ENCODE measurements around the gene SCN3A. TPM values are rescaled to one million over a fixed set of nuclear protein-coding genes. Genes with fewer than 3 reads are reported as not detected.

The SCN3A gene
- total RNA-seq, 1 donor from 2014 or later: 0.16 TPM

DNA sequence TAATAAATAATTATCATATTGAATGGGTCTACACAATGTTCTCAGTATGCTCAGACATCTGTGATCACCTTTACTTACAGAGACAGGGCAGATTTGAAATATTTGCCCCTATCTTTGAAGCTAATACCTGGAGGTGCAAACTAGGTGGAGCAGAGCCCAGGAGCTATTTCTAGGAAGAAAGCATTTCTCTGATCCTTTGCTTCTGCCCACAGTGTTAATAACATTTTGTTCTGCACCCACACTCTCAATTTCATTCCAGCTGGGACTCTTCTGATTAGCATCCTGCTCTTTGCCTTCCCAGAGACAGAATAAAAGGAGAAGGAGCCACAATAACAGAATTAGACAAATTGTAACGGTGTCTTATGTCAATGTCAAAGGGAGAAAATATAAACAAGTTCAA lies 23.7 kb upstream of the SCN3A start:
- DNase-seq (ENCODE audit: low spot score in 2 of 2, unreplicated experiment in 2 of 2): no peak
- no peaks in the 10 kb centered on the region for H3K4me1 Mint-ChIP-seq
- H3K4me3 Mint-ChIP-seq: no peak overlapping the region
- no peaks in the 10 kb centered on the region for H3K9me3 Mint-ChIP-seq
- no peak overlapping the region for H3K27ac Mint-ChIP-seq
- H3K27me3 Mint-ChIP-seq (ENCODE audit: low read depth): peaks cover 30% of the 10 kb centered on the region
- H3K36me3 Mint-ChIP-seq: no peaks in the 10 kb centered on the region
- TF ChIP-seq, protein P1, sequence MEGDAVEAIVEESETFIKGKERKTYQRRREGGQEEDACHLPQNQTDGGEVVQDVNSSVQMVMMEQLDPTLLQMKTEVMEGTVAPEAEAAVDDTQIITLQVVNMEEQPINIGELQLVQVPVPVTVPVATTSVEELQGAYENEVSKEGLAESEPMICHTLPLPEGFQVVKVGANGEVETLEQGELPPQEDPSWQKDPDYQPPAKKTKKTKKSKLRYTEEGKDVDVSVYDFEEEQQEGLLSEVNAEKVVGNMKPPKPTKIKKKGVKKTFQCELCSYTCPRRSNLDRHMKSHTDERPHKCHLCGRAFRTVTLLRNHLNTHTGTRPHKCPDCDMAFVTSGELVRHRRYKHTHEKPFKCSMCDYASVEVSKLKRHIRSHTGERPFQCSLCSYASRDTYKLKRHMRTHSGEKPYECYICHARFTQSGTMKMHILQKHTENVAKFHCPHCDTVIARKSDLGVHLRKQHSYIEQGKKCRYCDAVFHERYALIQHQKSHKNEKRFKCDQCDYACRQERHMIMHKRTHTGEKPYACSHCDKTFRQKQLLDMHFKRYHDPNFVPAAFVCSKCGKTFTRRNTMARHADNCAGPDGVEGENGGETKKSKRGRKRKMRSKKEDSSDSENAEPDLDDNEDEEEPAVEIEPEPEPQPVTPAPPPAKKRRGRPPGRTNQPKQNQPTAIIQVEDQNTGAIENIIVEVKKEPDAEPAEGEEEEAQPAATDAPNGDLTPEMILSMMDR (IDR thresholded peaks at IDR 0.05; ENCODE audit: unreplicated experiment): no peak

DNA sequence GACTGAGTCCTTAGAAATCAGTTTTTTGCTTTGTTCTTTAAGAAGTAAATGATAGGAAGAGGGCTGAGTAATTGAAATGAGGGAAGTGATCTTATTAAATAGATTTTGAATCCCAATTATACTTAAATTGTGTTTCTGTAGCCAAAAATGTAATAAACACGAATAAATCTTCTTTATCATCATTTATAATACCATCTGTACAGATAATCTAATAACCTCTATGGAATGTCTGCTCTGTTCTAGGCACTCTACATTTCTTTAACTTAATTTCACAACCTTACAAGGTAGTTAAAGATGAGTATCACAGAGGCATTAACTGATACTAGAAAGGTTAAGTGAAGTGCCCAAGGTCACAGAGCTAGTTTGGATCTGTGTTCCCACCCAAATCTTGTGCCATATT lies 21.1 kb upstream of the SCN3A start:
- Mint-ChIP-seq H3K27ac (no peak overlapping the region), H3K4me1 (no peaks in the 10 kb centered on the region), H3K36me3 (no peaks in the 10 kb centered on the region), H3K9me3 (no peaks in the 10 kb centered on the region), H3K4me3 (no peak overlapping the region), H3K27me3 (ENCODE audit: low read depth) (peaks cover 28% of the 10 kb centered on the region)
- no peak for DNase-seq (ENCODE audit: low spot score in 2 of 2, unreplicated experiment in 2 of 2)
- TF ChIP-seq, protein P1 (IDR thresholded peaks at IDR 0.05; ENCODE audit: unreplicated experiment): no peak

DNA sequence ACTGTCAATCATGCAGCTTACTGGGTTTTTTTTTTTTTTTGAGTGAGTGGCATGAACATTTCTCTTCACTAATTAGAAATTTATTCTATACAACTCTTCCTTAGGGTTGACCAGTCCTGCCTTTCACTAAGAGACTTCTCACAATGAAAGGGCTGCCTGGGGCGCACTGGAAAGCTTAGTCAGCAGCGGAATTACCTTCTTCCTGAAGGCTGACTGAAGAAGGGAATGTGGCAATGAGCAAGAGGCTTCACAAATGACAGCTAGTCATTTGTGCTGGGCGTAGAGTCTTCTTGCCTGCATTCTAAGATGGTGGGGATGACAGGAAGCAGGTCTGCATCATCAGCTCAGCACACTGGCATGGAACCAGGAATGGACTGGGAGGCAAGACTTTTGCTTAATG lies 15.6 kb upstream of the SCN3A start:
- DNase-seq (ENCODE audit: low spot score in 2 of 2, unreplicated experiment in 2 of 2): no peak
- Mint-ChIP-seq H3K27ac (no peak overlapping the region), H3K9me3 (no peaks in the 10 kb centered on the region), H3K27me3 (ENCODE audit: low read depth) (peaks cover 21% of the 10 kb centered on the region), H3K4me1 (no peaks in the 10 kb centered on the region), H3K4me3 (no peak overlapping the region), H3K36me3 (no peaks in the 10 kb centered on the region)
- TF ChIP-seq, protein P1 (IDR thresholded peaks at IDR 0.05; ENCODE audit: unreplicated experiment): no peak

DNA sequence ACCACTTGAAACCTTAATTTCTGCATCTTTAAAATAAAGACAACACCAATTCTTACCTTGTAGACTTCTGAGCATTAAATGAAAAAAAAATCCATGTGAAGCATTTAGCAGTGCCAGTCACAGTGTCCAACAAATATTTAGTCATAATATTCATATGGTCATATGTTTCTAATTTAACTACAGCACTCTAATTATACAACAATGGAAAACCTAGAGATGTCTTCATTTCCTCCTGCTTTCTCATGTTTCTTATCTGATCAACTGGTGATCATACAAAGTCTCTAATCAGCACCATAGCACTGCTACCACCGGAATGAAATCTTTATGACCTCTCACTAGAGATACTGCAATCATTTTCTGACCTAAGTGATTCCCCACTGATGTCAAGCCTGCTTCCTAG lies 10.2 kb upstream of the SCN3A start:
- Mint-ChIP-seq H3K4me1 (no peaks in the 10 kb centered on the region), H3K36me3 (no peaks in the 10 kb centered on the region), H3K9me3 (no peaks in the 10 kb centered on the region), H3K27ac (no peak overlapping the region), H3K4me3 (no peak overlapping the region), H3K27me3 (ENCODE audit: low read depth) (peaks cover 3% of the 10 kb centered on the region)
- TF ChIP-seq, protein P1 (IDR thresholded peaks at IDR 0.05; ENCODE audit: unreplicated experiment): no peak
- DNase-seq (ENCODE audit: low spot score in 2 of 2, unreplicated experiment in 2 of 2): no peak

DNA sequence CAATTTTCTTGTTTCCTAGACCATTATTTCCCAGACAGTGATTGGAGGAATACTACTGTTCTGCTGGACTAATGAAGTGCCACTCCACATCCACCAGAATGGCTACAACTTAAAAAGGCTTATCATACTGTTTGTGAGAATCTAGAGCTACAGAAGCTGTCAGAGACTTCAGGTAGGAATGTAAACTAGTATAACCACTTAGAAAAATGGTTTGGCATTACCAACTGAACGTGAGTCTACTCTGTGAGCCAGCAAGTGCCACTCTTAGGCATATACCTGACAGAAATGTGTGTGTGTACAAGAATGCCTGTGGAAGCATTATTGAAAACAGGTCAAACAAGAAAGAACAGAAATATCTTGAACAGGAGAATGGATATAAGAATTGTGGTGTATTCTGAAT lies 4.2 kb upstream of the SCN3A start:
- Mint-ChIP-seq H3K4me3 (no peak overlapping the region), H3K27ac (no peak overlapping the region)

More for the DNA sequence above, 4.2 kb upstream of the SCN3A start:
- Mint-ChIP-seq H3K36me3 (no peaks in the 10 kb centered on the region), H3K4me1 (peaks cover 3% of the 10 kb centered on the region), H3K27me3 (ENCODE audit: low read depth) (peaks cover 4% of the 10 kb centered on the region), H3K9me3 (peaks cover 4% of the 10 kb centered on the region)
- no peak for DNase-seq (ENCODE audit: low spot score in 2 of 2, unreplicated experiment in 2 of 2)
- TF ChIP-seq, protein P1 (IDR thresholded peaks at IDR 0.05; ENCODE audit: unreplicated experiment): no peak
